ENCODE measurements around the gene FUS.

GRCh38 chr16:31194898-31195297, 15.0 kb downstream of the FUS start:
- TF ChIP-seq SP1 (IDR thresholded peaks at IDR 0.05) (no peak), FOXK2 (IDR thresholded peaks at IDR 0.05) (no peak), FOXA1 (IDR thresholded peaks at IDR 0.05) (no peak), BHLHE40 (IDR thresholded peaks at IDR 0.05; ENCODE audit: borderline replicate concordance) (no peak), ELF4 (IDR thresholded peaks at IDR 0.05) (no peak), SUZ12 (IDR thresholded peaks at IDR 0.05) (no peak), TARDBP (IDR thresholded peaks at IDR 0.05) (no peak)
